Hypothalamus (tissue), 51 donors: Measurements from ENCODE around the gene GCLM.
"Not testable (repeated sequence)": the region's sequence is repeated elsewhere in the genome, so short reads cannot be mapped to it uniquely, and the experiment has no call there.

Experiments
- DNase-seq, 51 donors: peaks; one replicate each; lab custom pipeline; 2025; lab: John Stamatoyannopoulos, UW

GCLM gene

GRCh38 chr1:93899543-93900207, 9.6 kb downstream of the GCLM start:
- DNase-seq: no peak

DNA sequence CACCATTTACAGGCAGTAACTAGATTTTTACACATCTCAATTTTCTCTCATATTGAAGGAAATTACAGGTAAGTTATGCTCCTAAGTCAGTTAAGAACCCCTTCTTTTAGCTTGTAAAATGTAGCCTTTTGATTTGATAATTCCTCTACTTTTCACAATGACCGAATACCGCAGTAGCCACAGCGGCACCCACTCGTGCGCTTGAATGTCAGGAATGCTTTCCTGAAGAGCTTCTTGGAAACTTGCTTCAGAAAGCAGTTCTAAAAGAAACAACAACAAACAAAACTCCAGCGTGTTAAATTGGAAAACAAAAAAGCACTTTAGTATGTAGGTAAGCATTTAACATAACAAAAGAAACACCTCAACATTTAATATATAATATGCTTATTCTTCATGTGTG, 20.3 kb downstream of the GCLM start:
- DNase-seq: no peak

GRCh38 chr1:93882269-93882668, 27.0 kb downstream of the GCLM start:
- DNase-seq: no peak

DNA sequence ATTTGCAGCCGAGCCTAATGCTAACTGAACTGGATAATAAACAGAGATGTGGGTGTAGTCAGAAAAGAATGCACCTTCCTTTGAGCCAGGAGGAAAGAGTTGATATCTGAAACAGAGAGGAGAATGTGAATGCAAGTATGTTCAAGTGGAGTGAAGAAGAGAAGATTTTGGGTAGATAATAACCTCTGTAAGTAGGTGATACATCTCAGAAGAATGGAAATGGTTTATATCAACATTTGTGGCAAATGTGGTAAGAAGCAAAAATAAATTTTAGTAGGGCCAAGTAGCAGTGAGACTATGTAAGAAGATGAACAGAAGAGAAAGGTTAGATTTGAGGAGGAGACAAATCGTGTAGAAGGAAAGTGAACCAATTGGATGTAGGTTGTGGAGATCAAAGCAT, 28.5 kb downstream of the GCLM start:
- no peak for DNase-seq

GRCh38 chr1:93878889-93879586, 30.2 kb downstream of the GCLM start, which contains the start of gene DNTTIP2:
Gene DNTTIP2, minus strand, starts transcription at chr1:93879206. Its CDS starts 58 bp downstream, at chr1:93879148.
- DNase-seq: peak; percentile 56 to 94 (median 86)

DNA sequence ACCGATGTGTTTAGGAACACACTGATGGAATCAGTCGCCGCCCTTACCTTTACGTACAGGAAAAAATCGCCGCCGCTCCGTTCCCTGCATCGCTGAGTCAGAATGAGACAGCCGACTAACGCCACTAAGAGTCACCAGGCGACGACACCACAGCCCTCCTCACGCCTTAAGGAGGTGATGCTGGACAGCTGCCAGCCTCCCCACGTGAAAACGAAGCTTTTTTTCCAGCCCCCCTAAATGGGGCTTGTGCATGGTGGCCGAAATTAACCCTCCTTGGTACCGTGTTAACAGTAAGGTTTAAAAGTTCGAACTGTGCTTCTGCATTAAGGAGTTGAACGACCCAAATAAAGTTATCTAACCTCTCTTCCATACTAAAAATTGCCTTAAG, 30.7 kb downstream of the GCLM start:
- peak in 21 of 51 donors; percentile 1 to 51 (median 12) for DNase-seq

DNA sequence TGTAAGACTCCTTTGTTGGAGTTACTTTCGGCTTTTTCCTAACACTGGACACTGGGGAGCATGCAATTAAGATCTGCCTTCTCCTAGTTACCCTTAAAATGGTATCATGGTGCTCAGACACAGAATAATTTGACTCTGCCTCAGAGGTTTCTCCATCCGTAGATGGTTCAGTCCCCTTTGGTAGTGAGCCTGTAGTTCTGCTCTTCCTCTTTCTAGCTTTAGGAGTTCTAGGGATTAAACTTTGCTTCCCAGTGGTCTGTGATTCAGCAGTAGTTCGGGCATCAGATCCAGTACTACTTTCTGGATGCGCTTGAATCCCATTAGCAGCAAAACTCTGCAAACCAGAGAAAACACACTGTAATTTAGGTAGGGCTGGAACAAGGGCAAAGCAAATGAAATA, 31.7 kb downstream of the GCLM start:
- no peak for DNase-seq

GRCh38 chr1:93876244-93876643, 33.0 kb downstream of the GCLM start:
- DNase-seq: no peak

GRCh38 chr1:93874025-93874651, 35.1 kb downstream of the GCLM start:
- DNase-seq: peak in 1 of 51 donors; percentile 0

- DNase-seq: no peak
Observed at GRCh38 chr1:93871366-93871765, 37.9 kb downstream of the GCLM start.

GRCh38 chr1:93869653-93870052, 39.6 kb downstream of the GCLM start:
- DNase-seq: no peak

DNA sequence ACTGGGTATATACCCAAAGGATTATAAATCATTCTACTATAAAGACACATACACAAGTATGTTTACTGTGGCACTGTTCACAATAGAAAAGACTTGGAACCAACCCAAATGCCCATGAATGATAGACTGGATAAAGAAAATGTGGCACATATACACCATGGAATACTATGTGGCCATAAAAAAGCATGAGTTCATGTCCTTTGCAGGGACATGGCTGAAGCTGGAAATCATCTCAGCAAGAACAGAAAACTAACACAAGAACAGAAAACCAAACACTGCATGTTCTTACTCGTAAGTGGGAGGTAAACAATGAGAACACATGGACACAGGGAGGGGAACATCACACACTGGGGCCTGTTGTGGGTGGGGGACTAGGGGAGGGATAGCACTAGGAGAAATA, 40.7 kb downstream of the GCLM start:
- not testable (repeated sequence) for DNase-seq

DNA sequence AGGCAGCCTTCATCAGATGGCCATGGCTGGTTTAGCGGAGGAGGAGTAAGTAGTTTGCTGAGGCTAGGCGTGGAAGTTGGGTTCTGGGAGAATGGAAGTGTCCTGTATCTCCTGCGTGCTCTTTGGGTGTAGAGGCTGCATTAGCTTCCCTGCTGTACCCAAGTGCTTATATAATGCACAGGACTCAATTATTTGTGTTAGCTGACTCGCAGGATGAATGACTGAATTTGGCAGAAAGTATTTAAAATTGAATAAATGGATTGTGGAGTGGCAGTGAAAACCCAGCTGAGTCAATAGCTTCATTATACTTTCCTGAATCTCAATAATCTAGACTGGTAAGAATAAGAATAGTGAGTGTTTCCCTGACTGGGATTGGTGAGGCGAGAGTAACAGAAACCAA, 44.0 kb downstream of the GCLM start:
- DNase-seq: no peak

GRCh38 chr1:93864175-93864574, 45.1 kb downstream of the GCLM start:
- no peak for DNase-seq

DNA sequence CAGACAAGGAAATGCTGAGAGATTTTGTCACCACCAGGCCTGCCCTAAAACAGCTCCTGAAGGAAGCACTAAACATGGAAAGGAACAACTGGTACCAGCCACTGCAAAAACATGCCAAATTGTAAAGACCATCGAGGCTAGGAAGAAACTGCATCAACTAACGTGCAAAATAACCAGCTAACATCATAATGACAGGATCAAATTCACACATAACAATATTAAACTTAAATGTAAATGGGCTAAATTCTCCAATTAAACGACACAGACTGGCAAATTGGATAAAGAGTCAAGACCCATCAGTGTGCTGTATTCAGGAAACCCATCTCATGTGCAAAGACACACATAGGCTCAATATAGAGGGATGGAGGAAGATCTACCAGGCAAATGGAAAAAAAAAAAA, 51.6 kb downstream of the GCLM start:
- DNase-seq: not testable (repeated sequence)

DNA sequence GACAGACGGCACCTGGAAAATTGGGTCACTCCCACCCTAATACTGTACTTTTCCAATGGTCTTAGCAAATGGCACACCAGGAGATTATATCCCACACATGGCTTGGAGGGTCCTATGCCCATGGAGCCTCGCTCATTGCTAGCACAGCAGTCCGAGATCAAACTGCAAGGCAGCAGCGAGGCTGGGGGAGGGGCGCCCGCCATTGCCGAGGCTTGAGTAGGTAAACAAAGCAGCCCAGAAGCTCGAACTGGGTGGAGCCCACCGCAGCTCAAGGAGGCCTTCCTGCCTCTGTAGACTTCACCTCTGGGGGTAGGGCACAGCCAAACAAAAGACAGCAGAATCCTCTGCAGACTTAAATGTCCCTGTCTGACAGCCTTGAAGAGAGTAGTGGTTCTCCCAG, 53.2 kb downstream of the GCLM start:
- DNase-seq: not testable (repeated sequence)

DNA sequence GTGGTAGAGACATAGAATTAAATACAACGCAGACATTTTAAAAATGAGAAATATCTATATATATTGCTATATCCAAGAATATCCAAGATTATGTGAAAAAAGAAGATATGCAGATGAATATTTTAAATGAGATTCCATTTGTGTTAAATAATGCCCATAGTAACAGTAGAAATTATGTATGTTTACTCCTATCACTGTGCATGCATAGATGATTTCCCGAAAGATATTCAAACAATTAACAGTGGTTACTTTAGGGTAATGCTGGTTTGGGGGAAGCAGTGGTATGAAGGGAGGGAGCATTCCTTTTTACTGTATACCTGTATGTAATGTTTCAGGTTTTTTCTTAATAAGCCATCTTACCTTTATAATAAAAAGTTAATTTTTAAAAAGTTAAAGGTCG, 55.3 kb downstream of the GCLM start:
- no peak for DNase-seq

DNA sequence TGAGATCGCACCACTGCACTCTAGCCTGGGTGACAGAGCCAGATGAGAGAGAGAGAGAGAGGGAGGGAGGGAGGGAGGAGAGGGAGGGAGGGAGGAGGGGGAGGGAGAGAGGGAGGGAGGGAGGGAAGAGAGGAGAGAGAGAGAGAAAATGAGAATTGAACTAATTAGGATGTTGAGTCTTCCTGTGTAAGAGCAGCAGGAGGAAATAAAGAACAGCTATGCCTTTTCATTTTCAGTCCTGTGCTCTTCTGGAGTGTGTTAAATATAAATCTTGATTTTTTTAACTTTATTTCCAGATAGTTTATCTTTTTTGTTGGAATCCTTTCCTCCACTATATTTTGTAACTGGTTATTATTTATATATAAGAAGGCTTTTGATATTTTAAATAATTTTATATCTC, 57.4 kb downstream of the GCLM start:
- no peak for DNase-seq

DNA sequence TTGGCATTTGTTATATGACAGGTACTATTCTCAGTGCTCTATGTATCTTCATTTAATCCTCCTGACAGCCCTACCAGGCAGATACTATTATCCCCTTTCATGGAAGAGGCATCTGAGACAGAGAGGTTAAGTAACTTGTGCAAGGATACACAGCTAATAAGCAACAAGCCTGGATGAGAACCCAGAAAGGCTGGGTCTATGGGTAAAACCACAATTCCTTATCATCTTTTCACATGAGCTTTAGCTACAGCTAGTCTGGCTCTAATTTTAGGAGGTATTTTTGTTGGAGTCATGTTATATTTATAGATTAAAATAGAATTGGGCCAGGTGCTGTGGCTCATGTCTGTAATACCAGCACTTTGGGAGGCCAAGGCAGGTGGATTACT, 57.9 kb downstream of the GCLM start:
- DNase-seq: no peak

GRCh38 chr1:93850687-93851326, 58.4 kb downstream of the GCLM start:
- peak in 38 of 51 donors; percentile 1 to 82 (median 36) for DNase-seq

- DNase-seq: no peak
Observed at GRCh38 chr1:93848350-93848883, 60.8 kb downstream of the GCLM start.
